GM18505 (cell line): ENCODE results near the gene MAF.

ENCODE experiments used
- ATAC-seq: cut with Tn5 transposase; IDR thresholded peaks from one replicate; pipeline ENCODE4 v1.9.1; 2021; ENCODE audit not compliant: unreplicated experiment
- POLR2A ChIP-seq: IDR thresholded peaks from 4 replicates; pipeline ENCODE4 v1.6.1; 2011; ENCODE audit warnings: borderline replicate concordance; ENCODE audit not compliant: insufficient read depth, insufficient read length; ENCODE audit errors: extremely low read depth

The MAF gene

GRCh38 chr16:79600638-79601091 lies at the start of gene MAF:
Gene MAF, minus strand, starts transcription at chr16:79600737. Its CDS starts 835 bp downstream, at chr16:79599902.
- no peak for ATAC-seq
- no peak for TF ChIP-seq POLR2A

GRCh38 chr16:79648826-79649225 lies 48.3 kb upstream of the MAF start:
- no peak for TF ChIP-seq POLR2A
- no peak for ATAC-seq

GRCh38 chr16:79647586-79647985 lies 47.0 kb upstream of the MAF start:
- no peak for TF ChIP-seq POLR2A
- no peak for ATAC-seq

GRCh38 chr16:79645701-79646100 lies 45.2 kb upstream of the MAF start:
- no peak for TF ChIP-seq POLR2A

GRCh38 chr16:79644971-79645667 lies 44.6 kb upstream of the MAF start:
- no peak for TF ChIP-seq POLR2A
- ATAC-seq: no peak

More at GRCh38 chr16:79645701-79646100, 45.2 kb upstream of the MAF start:
- no peak for ATAC-seq

GRCh38 chr16:79642652-79643051 lies 42.1 kb upstream of the MAF start:
- no peak for TF ChIP-seq POLR2A
- ATAC-seq: no peak

- no peak for ATAC-seq
- no peak for TF ChIP-seq POLR2A
These were observed 40.2 kb upstream of the MAF start for GRCh38 chr16:79640513-79641360.

GRCh38 chr16:79639576-79640311 lies 39.2 kb upstream of the MAF start:
- ATAC-seq: no peak
- no peak for TF ChIP-seq POLR2A

GRCh38 chr16:79638386-79638785 lies 37.8 kb upstream of the MAF start:
- no peak for TF ChIP-seq POLR2A
- no peak for ATAC-seq

- no peak for TF ChIP-seq POLR2A
- no peak for ATAC-seq
These were observed 35.0 kb upstream of the MAF start for GRCh38 chr16:79635488-79635887.

- ATAC-seq: no peak
- no peak for TF ChIP-seq POLR2A
These were observed 33.8 kb upstream of the MAF start for GRCh38 chr16:79634298-79634697.

- no peak for ATAC-seq
- TF ChIP-seq POLR2A: no peak
These were observed 31.8 kb upstream of the MAF start for GRCh38 chr16:79632289-79632688.

GRCh38 chr16:79628988-79629387 lies 28.5 kb upstream of the MAF start:
- TF ChIP-seq POLR2A: no peak
- no peak for ATAC-seq
